ENCODE measurements around the gene EGFR. TPM values are rescaled to one million over a fixed set of nuclear protein-coding genes. Genes with fewer than 3 reads are reported as not detected.
"Not testable (repeated sequence)": the region's sequence is repeated elsewhere in the genome, so short reads cannot be mapped to it uniquely, and the experiment has no call there.

Gene EGFR
- total and polyA plus RNA-seq, 5 donors from 2014 or later, result not detected

DNA sequence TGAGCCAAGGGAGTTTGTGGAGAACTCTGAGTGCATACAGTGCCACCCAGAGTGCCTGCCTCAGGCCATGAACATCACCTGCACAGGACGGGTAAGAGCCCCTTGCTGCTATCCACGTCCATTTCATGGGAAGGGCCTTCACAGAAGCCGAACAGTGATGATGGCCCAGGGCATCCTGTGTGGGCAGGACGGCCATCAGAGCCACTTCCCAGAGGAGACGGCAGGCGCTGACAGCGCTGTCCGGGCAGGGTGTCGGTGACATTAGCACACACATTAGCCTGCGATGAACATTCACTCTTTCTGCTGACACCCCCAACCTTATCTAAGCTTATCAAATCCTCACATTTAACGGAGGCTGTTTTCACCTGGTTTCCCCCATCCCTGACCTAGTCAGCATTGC lies 144.9 kb downstream of the EGFR start:
- H3K27me3 Mint-ChIP-seq, result peaks cover 10% of the 10 kb centered on the region
- Histone ChIP-seq H3K9me3 (ENCODE audit: control insufficient read depth in 2 of 2, low read length in 2 of 2) (no peaks in the 10 kb centered on the region), H3K27me3 (ENCODE audit: control insufficient read depth, insufficient read depth, low read length) (no peaks in the 10 kb centered on the region), H3K27ac (ENCODE audit: insufficient read depth, low read length, poor library complexity, severe bottlenecking) (no peak overlapping the region), H3K4me3 (ENCODE audit: low read depth, low read length) (no peak overlapping the region), H3K36me3 (ENCODE audit: control insufficient read depth, insufficient read depth, low read length) (no peaks in the 10 kb centered on the region), H3K4me1 (ENCODE audit: control insufficient read depth, insufficient read depth, low read length, poor library complexity, severe bottlenecking) (no peaks in the 10 kb centered on the region)
- peaks cover 0 to 8% (median 0%) of the 10 kb centered on the region in 7 donors for H3K9me3 Mint-ChIP-seq
- no peak overlapping the region for H3K27ac Mint-ChIP-seq
- DNase-seq, result no peak
- H3K36me3 Mint-ChIP-seq, result no peaks in the 10 kb centered on the region
- H3K4me3 Mint-ChIP-seq, result no peak overlapping the region
- ATAC-seq (ENCODE audit: low read depth in 2 of 2), result no peak
- H3K4me1 Mint-ChIP-seq, result no peaks in the 10 kb centered on the region

GRCh38 chr7:55164527-55164926 lies 145.7 kb downstream of the EGFR start:
- peaks cover 10% of the 10 kb centered on the region for H3K27me3 Mint-ChIP-seq
- no peaks in the 10 kb centered on the region for H3K36me3 Mint-ChIP-seq
- no peaks in the 10 kb centered on the region for H3K4me1 ChIP-seq (ENCODE audit: control insufficient read depth, insufficient read depth, low read length, poor library complexity, severe bottlenecking)
- DNase-seq (no peak), ATAC-seq (ENCODE audit: low read depth in 2 of 2) (no peak)
- H3K9me3 Mint-ChIP-seq, result peaks cover 0 to 8% (median 0%) of the 10 kb centered on the region in 7 donors
- H3K36me3 ChIP-seq (ENCODE audit: control insufficient read depth, insufficient read depth, low read length), result no peaks in the 10 kb centered on the region
- no peak overlapping the region for H3K4me3 Mint-ChIP-seq
- H3K4me3 ChIP-seq (ENCODE audit: low read depth, low read length), result no peak overlapping the region
- H3K27me3 ChIP-seq (ENCODE audit: control insufficient read depth, insufficient read depth, low read length), result no peaks in the 10 kb centered on the region
- no peaks in the 10 kb centered on the region for H3K4me1 Mint-ChIP-seq
- H3K27ac ChIP-seq (ENCODE audit: insufficient read depth, low read length, poor library complexity, severe bottlenecking), result no peak overlapping the region
- no peaks in the 10 kb centered on the region for H3K9me3 ChIP-seq (ENCODE audit: control insufficient read depth in 2 of 2, low read length in 2 of 2)
- no peak overlapping the region for H3K27ac Mint-ChIP-seq

DNA sequence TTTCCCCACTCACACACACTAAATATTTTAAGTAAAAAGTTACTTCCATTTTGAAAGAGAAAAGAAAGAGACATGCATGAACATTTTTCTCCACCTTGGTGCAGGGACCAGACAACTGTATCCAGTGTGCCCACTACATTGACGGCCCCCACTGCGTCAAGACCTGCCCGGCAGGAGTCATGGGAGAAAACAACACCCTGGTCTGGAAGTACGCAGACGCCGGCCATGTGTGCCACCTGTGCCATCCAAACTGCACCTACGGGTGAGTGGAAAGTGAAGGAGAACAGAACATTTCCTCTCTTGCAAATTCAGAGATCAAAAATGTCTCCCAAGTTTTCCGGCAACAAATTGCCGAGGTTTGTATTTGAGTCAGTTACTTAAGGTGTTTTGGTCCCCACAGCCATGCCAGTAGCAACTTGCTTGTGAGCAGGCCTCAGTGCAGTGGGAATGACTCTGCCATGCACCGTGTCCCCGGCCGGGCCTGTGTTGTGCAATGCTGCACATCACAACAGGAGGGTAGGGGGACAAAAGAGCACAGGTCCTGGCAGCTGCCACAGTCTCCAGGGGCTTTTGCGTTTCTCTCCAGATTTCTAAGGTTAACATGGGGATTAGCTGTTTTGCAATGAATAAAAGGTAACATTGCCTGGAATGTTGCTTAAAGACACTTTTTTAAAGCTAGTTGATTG lies 146.5 kb downstream of the EGFR start:
- no peak overlapping the region for H3K4me3 ChIP-seq (ENCODE audit: low read depth, low read length)
- H3K36me3 ChIP-seq (ENCODE audit: control insufficient read depth, insufficient read depth, low read length), result no peaks in the 10 kb centered on the region
- Mint-ChIP-seq H3K27ac (no peak overlapping the region), H3K4me3 (no peak overlapping the region), H3K36me3 (no peaks in the 10 kb centered on the region), H3K4me1 (no peaks in the 10 kb centered on the region), H3K27me3 (peaks cover 10% of the 10 kb centered on the region), H3K9me3 (peaks cover 0 to 8% (median 0%) of the 10 kb centered on the region in 7 donors)
- DNase-seq (no peak), ATAC-seq (ENCODE audit: low read depth in 2 of 2) (no peak)
- no peaks in the 10 kb centered on the region for H3K9me3 ChIP-seq (ENCODE audit: control insufficient read depth in 2 of 2, low read length in 2 of 2)
- H3K27me3 ChIP-seq (ENCODE audit: control insufficient read depth, insufficient read depth, low read length), result no peaks in the 10 kb centered on the region
- no peaks in the 10 kb centered on the region for H3K4me1 ChIP-seq (ENCODE audit: control insufficient read depth, insufficient read depth, low read length, poor library complexity, severe bottlenecking)
- no peak overlapping the region for H3K27ac ChIP-seq (ENCODE audit: insufficient read depth, low read length, poor library complexity, severe bottlenecking)

- H3K4me3 Mint-ChIP-seq; H3K27ac ChIP-seq (ENCODE audit: insufficient read depth, low read length, poor library complexity, severe bottlenecking); H3K27me3 ChIP-seq (ENCODE audit: control insufficient read depth, insufficient read depth, low read length); DNase-seq; H3K4me1 Mint-ChIP-seq; H3K9me3 ChIP-seq (ENCODE audit: control insufficient read depth in 2 of 2, low read length in 2 of 2); H3K27me3 Mint-ChIP-seq; H3K4me1 ChIP-seq (ENCODE audit: control insufficient read depth, insufficient read depth, low read length, poor library complexity, severe bottlenecking); ATAC-seq (ENCODE audit: low read depth in 2 of 2); H3K36me3 ChIP-seq (ENCODE audit: control insufficient read depth, insufficient read depth, low read length); H3K4me3 ChIP-seq (ENCODE audit: low read depth, low read length); H3K36me3 Mint-ChIP-seq; H3K27ac Mint-ChIP-seq; H3K9me3 Mint-ChIP-seq: not testable (repeated sequence)
Observed at GRCh38 chr7:55167296-55167695, 148.5 kb downstream of the EGFR start.

DNA sequence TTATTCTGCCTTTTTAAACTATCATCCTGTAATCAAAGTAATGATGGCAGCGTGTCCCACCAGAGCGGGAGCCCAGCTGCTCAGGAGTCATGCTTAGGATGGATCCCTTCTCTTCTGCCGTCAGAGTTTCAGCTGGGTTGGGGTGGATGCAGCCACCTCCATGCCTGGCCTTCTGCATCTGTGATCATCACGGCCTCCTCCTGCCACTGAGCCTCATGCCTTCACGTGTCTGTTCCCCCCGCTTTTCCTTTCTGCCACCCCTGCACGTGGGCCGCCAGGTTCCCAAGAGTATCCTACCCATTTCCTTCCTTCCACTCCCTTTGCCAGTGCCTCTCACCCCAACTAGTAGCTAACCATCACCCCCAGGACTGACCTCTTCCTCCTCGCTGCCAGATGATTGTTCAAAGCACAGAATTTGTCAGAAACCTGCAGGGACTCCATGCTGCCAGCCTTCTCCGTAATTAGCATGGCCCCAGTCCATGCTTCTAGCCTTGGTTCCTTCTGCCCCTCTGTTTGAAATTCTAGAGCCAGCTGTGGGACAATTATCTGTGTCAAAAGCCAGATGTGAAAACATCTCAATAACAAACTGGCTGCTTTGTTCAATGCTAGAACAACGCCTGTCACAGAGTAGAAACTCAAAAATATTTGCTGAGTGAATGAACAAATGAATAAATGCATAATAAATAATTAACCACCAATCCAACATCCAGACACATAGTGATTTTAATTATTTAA lies 151.7 kb downstream of the EGFR start:
- Mint-ChIP-seq H3K4me3 (no peak overlapping the region), H3K27ac (no peak overlapping the region), H3K4me1 (no peaks in the 10 kb centered on the region), H3K27me3 (no peaks in the 10 kb centered on the region), H3K36me3 (no peaks in the 10 kb centered on the region), H3K9me3 (peaks cover 0 to 8% (median 0%) of the 10 kb centered on the region in 7 donors)
- ATAC-seq (ENCODE audit: low read depth in 2 of 2) (no peak), DNase-seq (no peak)
- H3K27me3 ChIP-seq (ENCODE audit: control insufficient read depth, insufficient read depth, low read length), result no peaks in the 10 kb centered on the region
- H3K36me3 ChIP-seq (ENCODE audit: control insufficient read depth, insufficient read depth, low read length), result no peaks in the 10 kb centered on the region
- H3K27ac ChIP-seq (ENCODE audit: insufficient read depth, low read length, poor library complexity, severe bottlenecking), result no peak overlapping the region
- H3K9me3 ChIP-seq (ENCODE audit: control insufficient read depth in 2 of 2, low read length in 2 of 2), result no peaks in the 10 kb centered on the region
- no peak overlapping the region for H3K4me3 ChIP-seq (ENCODE audit: low read depth, low read length)
- no peaks in the 10 kb centered on the region for H3K4me1 ChIP-seq (ENCODE audit: control insufficient read depth, insufficient read depth, low read length, poor library complexity, severe bottlenecking)

DNA sequence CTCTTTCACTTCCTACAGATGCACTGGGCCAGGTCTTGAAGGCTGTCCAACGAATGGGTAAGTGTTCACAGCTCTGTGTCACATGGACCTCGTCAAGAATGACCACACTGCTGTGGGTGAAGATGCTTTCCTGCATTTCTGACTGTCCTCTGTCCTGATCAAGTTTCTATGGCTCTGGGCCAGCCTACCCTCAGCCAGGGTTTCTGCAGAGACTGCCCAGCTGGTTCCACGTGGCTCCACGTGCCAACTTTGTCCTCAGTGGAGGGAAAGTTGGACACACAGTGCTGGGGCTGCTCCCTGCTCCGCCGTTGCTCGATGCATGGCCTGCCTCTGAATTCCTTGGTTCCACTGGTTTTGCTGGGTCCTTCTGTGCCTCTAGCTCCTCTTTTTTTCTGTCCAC lies 152.3 kb downstream of the EGFR start:
- Histone ChIP-seq H3K9me3 (ENCODE audit: control insufficient read depth in 2 of 2, low read length in 2 of 2) (no peaks in the 10 kb centered on the region), H3K27me3 (ENCODE audit: control insufficient read depth, insufficient read depth, low read length) (no peaks in the 10 kb centered on the region), H3K4me1 (ENCODE audit: control insufficient read depth, insufficient read depth, low read length, poor library complexity, severe bottlenecking) (no peaks in the 10 kb centered on the region), H3K27ac (ENCODE audit: insufficient read depth, low read length, poor library complexity, severe bottlenecking) (no peak overlapping the region), H3K36me3 (ENCODE audit: control insufficient read depth, insufficient read depth, low read length) (no peaks in the 10 kb centered on the region), H3K4me3 (ENCODE audit: low read depth, low read length) (no peak overlapping the region)
- ATAC-seq (ENCODE audit: low read depth in 2 of 2), result no peak
- H3K27ac Mint-ChIP-seq, result no peak overlapping the region
- no peak overlapping the region for H3K4me3 Mint-ChIP-seq
- no peaks in the 10 kb centered on the region for H3K4me1 Mint-ChIP-seq
- DNase-seq, result no peak
- H3K9me3 Mint-ChIP-seq, result peaks cover 0 to 8% (median 0%) of the 10 kb centered on the region in 7 donors
- no peaks in the 10 kb centered on the region for H3K36me3 Mint-ChIP-seq
- H3K27me3 Mint-ChIP-seq, result no peaks in the 10 kb centered on the region

GRCh38 chr7:55172161-55172560 lies 153.3 kb downstream of the EGFR start:
- H3K27me3 Mint-ChIP-seq, result no peaks in the 10 kb centered on the region
- ATAC-seq (ENCODE audit: low read depth in 2 of 2), result no peak
- no peak overlapping the region for H3K27ac Mint-ChIP-seq
- no peaks in the 10 kb centered on the region for H3K27me3 ChIP-seq (ENCODE audit: control insufficient read depth, insufficient read depth, low read length)
- no peaks in the 10 kb centered on the region for H3K36me3 ChIP-seq (ENCODE audit: control insufficient read depth, insufficient read depth, low read length)
- peaks cover 0 to 3% (median 0%) of the 10 kb centered on the region in 7 donors for H3K9me3 Mint-ChIP-seq
- H3K27ac ChIP-seq (ENCODE audit: insufficient read depth, low read length, poor library complexity, severe bottlenecking), result no peak overlapping the region
- no peak for DNase-seq
- no peaks in the 10 kb centered on the region for H3K9me3 ChIP-seq (ENCODE audit: control insufficient read depth in 2 of 2, low read length in 2 of 2)
- no peak overlapping the region for H3K4me3 Mint-ChIP-seq
- no peak overlapping the region for H3K4me3 ChIP-seq (ENCODE audit: low read depth, low read length)
- no peaks in the 10 kb centered on the region for H3K4me1 Mint-ChIP-seq
- H3K4me1 ChIP-seq (ENCODE audit: control insufficient read depth, insufficient read depth, low read length, poor library complexity, severe bottlenecking), result no peaks in the 10 kb centered on the region
- no peaks in the 10 kb centered on the region for H3K36me3 Mint-ChIP-seq

Measured in CD4-positive, CD25-positive, alpha-beta regulatory T cell (primary cell).